H1 (cell line): ENCODE results near the gene NDC1. TPM values are rescaled to one million over a fixed set of nuclear protein-coding genes. Genes with fewer than 3 reads are reported as not detected.

Experiments used
- CTCF ChIA-PET: fragments of 300-600 bp; sonication (Branson Sonifier 250); formaldehyde crosslinking; loops from one replicate; lab custom pipeline; 2021; ENCODE audit not compliant: partially characterized antibody; lab: Charles Lee
- POLR2A ChIA-PET: fragments of 300-600 bp; sonication (Branson Sonifier 250); formaldehyde crosslinking; loops from one replicate; lab custom pipeline; 2021; ENCODE audit warnings: inconsistent platforms; ENCODE audit not compliant: partially characterized antibody; lab: Charles Lee
- DNase-seq, 2 experiments: peaks; one replicate each; pipeline versions ENCODE4 v3.0.0 to v3.0.0-alpha.2; 2010 to 2022; ENCODE audit warnings: low spot score in 2 of 2, low read depth in 1 of 2, mixed read lengths in 1 of 2
- FAIRE-seq: peaks from 2 replicates; lab custom pipeline; 2011; peaks lifted over from hg19 to GRCh38; lab: Jason Lieb, UNC
- H2AFZ ChIP-seq: 2 replicates; pipeline ENCODE4 v1.8.1; 2012; ENCODE audit warnings: low read length, inconsistent platforms
- H2AK5ac ChIP-seq: 2 replicates; pipeline ENCODE4 v1.6.1; 2013; ENCODE audit warnings: low read depth, low read length
- H2BK120ac ChIP-seq: replicated peaks from 2 replicates; pipeline ENCODE3; 2013; ENCODE audit warnings: low read depth, low read length, inconsistent platforms
- H2BK12ac ChIP-seq: 2 replicates; pipeline ENCODE4 v1.6.1; 2013; ENCODE audit warnings: low read depth, low read length
- H2BK15ac ChIP-seq: 2 replicates; pipeline ENCODE4 v1.6.1; 2013; ENCODE audit warnings: low read length
- H2BK20ac ChIP-seq: 2 replicates; pipeline ENCODE4 v1.6.1; 2013; ENCODE audit warnings: low read length
- H2BK5ac ChIP-seq: 2 replicates; pipeline ENCODE4 v1.6.1; 2013; ENCODE audit warnings: low read depth, low read length
- H3K14ac ChIP-seq: 2 replicates; pipeline ENCODE4 v1.6.1; 2013; ENCODE audit warnings: inconsistent platforms; ENCODE audit not compliant: insufficient read length
- H3K18ac ChIP-seq: 2 replicates; pipeline ENCODE4 v1.6.1; 2013; ENCODE audit warnings: low read length; ENCODE audit errors: extremely low read depth
- H3K23ac ChIP-seq: 2 replicates; pipeline ENCODE4 v1.6.1; 2013; ENCODE audit warnings: inconsistent platforms; ENCODE audit not compliant: insufficient read length
- H3K23me2 ChIP-seq: 2 replicates; pipeline ENCODE4 v1.6.1; 2013; ENCODE audit warnings: low read depth, low read length
- H3K27ac ChIP-seq: 2 replicates; pipeline ENCODE4 v1.6.1; 2011; ENCODE audit warnings: low read depth, low read length, inconsistent platforms
- H3K27me3 ChIP-seq, 4 experiments: replicated peaks in 1 of 4; 1 replicate in 1 of 4; 2 replicates in 3 of 4; pipeline versions ENCODE4 v1.6.1 to v1.8.1; 2011 to 2013; ENCODE audit warnings: low read length in 3 of 4, mild to moderate bottlenecking in 3 of 4, inconsistent platforms in 2 of 4, mixed read lengths in 2 of 4, moderate library complexity in 1 of 4; ENCODE audit not compliant: control insufficient read depth in 3 of 4, insufficient read depth in 3 of 4; ENCODE audit errors: extremely low read depth in 1 of 4
- H3K36me3 ChIP-seq, 4 experiments: 2 replicates each; pipeline versions ENCODE4 v1.6.1 to v1.8.1; 2011 to 2013; ENCODE audit warnings: mild to moderate bottlenecking in 4 of 4, low read length in 3 of 4, moderate library complexity in 2 of 4, control low read depth in 1 of 4, inconsistent platforms in 1 of 4; ENCODE audit not compliant: insufficient read depth in 4 of 4, control insufficient read depth in 2 of 4
- H3K4ac ChIP-seq: replicated peaks from 2 replicates; pipeline ENCODE3; 2013; ENCODE audit warnings: low read length, low read depth, mixed read lengths, inconsistent platforms; ENCODE audit not compliant: insufficient read length
- H3K4me1 ChIP-seq, 4 experiments: replicated peaks in 1 of 4; 1 replicate in 1 of 4; 2 replicates in 3 of 4; pipeline versions ENCODE4 v1.6.1 to v1.8.1; 2011 to 2013; ENCODE audit warnings: low read length in 3 of 4, inconsistent platforms in 2 of 4, mixed read lengths in 1 of 4; ENCODE audit not compliant: insufficient read depth in 4 of 4, control insufficient read depth in 3 of 4
- H3K4me2 ChIP-seq, 2 experiments: 2 replicates each; pipeline versions ENCODE4 v1.6.1 to v1.8.1; 2011 to 2013; ENCODE audit warnings: low read depth in 2 of 2, low read length in 2 of 2, control low read depth in 1 of 2, inconsistent platforms in 1 of 2, mild to moderate bottlenecking in 1 of 2; ENCODE audit not compliant: insufficient read depth in 1 of 2
- H3K4me3 ChIP-seq, 4 experiments: fragments of 200-600, 300-600 bp in 1 of 4; sonication (generic), shearing (Covaris generic), sonication (Bioruptor Twin) in 1 of 4; 2 replicates each; pipeline versions ENCODE4 v1.5.1 to v1.8.1; 2011 to 2016; ENCODE audit warnings: low read length in 4 of 4, low read depth in 3 of 4, control low read depth in 2 of 4, inconsistent platforms in 2 of 4, mild to moderate bottlenecking in 2 of 4, mixed read lengths in 1 of 4, moderate library complexity in 1 of 4; ENCODE audit not compliant: insufficient read depth in 2 of 4; ENCODE audit errors: extremely low read depth in 1 of 4
- H3K56ac ChIP-seq: replicated peaks from 2 replicates; pipeline ENCODE3; 2013; ENCODE audit warnings: low read depth, mild to moderate bottlenecking, mixed read lengths, low read length, inconsistent platforms; ENCODE audit not compliant: insufficient read length
- H3K79me1 ChIP-seq: 2 replicates; pipeline ENCODE4 v1.6.1; 2013; ENCODE audit warnings: low read depth, low read length, control low read depth
- H3K79me2 ChIP-seq, 2 experiments: 2 replicates each; pipeline versions ENCODE4 v1.6.1 to v1.8.1; 2012 to 2013; ENCODE audit warnings: low read length in 2 of 2, mild to moderate bottlenecking in 2 of 2, inconsistent platforms in 1 of 2; ENCODE audit not compliant: insufficient read depth in 2 of 2, control insufficient read depth in 1 of 2
- H3K9ac ChIP-seq, 4 experiments: replicated peaks in 1 of 4; 1 replicate in 1 of 4; 2 replicates in 3 of 4; pipeline versions ENCODE4 v1.6.1 to v1.8.1; 2011 to 2013; ENCODE audit warnings: low read depth in 3 of 4, low read length in 3 of 4, control low read depth in 2 of 4, mild to moderate bottlenecking in 2 of 4, moderate library complexity in 2 of 4, inconsistent platforms in 1 of 4; ENCODE audit errors: extremely low read depth in 1 of 4
- H3K9me3 ChIP-seq, 2 experiments: 2 replicates each; pipeline versions ENCODE4 v1.6.1 to v1.8.1; 2012 to 2013; ENCODE audit warnings: mild to moderate bottlenecking in 2 of 2, moderate library complexity in 2 of 2, control low read depth in 1 of 2, inconsistent platforms in 1 of 2, low read depth in 1 of 2, low read length in 1 of 2, mixed read lengths in 1 of 2; ENCODE audit not compliant: insufficient read depth in 2 of 2
- H4K20me1 ChIP-seq, 2 experiments: replicated peaks in 1 of 2; 2 replicates each; pipeline versions ENCODE3 to v1.8.1; 2011 to 2013; ENCODE audit warnings: inconsistent platforms in 2 of 2, low read length in 2 of 2, mild to moderate bottlenecking in 1 of 2; ENCODE audit not compliant: insufficient read depth in 2 of 2, control insufficient read depth in 1 of 2
- H4K5ac ChIP-seq: 2 replicates; pipeline ENCODE4 v1.6.1; 2013; ENCODE audit warnings: low read length, low read depth, mixed read lengths, inconsistent platforms; ENCODE audit not compliant: insufficient read length
- H4K8ac ChIP-seq: 2 replicates; pipeline ENCODE4 v1.8.0; 2013; ENCODE audit warnings: mild to moderate bottlenecking, moderate library complexity, low read length, inconsistent platforms; ENCODE audit not compliant: insufficient read depth; ENCODE audit errors: extremely low read depth
- H4K91ac ChIP-seq: replicated peaks from 2 replicates; pipeline ENCODE3; 2013; ENCODE audit warnings: low read length, mixed read lengths, inconsistent platforms; ENCODE audit not compliant: insufficient read length
- CBX5 ChIP-seq: fragments of 300-800, 300-1000 bp; sonication (generic); IDR thresholded peaks from 2 replicates; pipeline ENCODE4 v1.7.1; 2016; ENCODE audit warnings: antibody characterized with exemption, low read length, low read depth
- JUND ChIP-seq: IDR thresholded peaks from 2 replicates; pipeline ENCODE4 v1.6.1; 2011; ENCODE audit warnings: mild to moderate bottlenecking, improper control_type of control experiment, low read length
- MAFK ChIP-seq: IDR thresholded peaks from 2 replicates; pipeline ENCODE4 v1.6.1; 2012; ENCODE audit warnings: low read depth, mild to moderate bottlenecking, improper control_type of control experiment, low read length
- NANOG ChIP-seq: IDR thresholded peaks from 2 replicates; pipeline ENCODE4 v1.6.1; 2011; ENCODE audit warnings: low read length, low read depth, mild to moderate bottlenecking, inconsistent platforms; ENCODE audit not compliant: insufficient read depth, poor library complexity, severe bottlenecking
- PHF8 ChIP-seq: fragments of 200-600 bp; sonication (generic); conservative IDR thresholded peaks from 2 replicates; pipeline ENCODE4 v1.7.1; 2012; ENCODE audit warnings: low read depth, mild to moderate bottlenecking, inconsistent platforms, low read length, moderate library complexity
- RBBP5 ChIP-seq: IDR thresholded peaks from 2 replicates; pipeline ENCODE4 v1.7.1; 2012; ENCODE audit warnings: low read depth, mild to moderate bottlenecking, inconsistent platforms, low read length, moderate library complexity, borderline replicate concordance
- RXRA ChIP-seq: IDR thresholded peaks from 2 replicates; pipeline ENCODE4 v1.6.1; 2011; ENCODE audit warnings: low read depth, mild to moderate bottlenecking, low read length, moderate library complexity; ENCODE audit not compliant: insufficient read depth
- TAF7 ChIP-seq: optimal IDR thresholded peaks from 2 replicates; pipeline ENCODE3; 2011; ENCODE audit warnings: low read depth, mild to moderate bottlenecking, inconsistent platforms, low read length, moderate library complexity, borderline replicate concordance
- WGBS, 2 experiments: shearing (Covaris generic) in 1 of 2; methylation state at CpG; one replicate each; pipeline versions ENCODE4 v1.1.6 to v1.1.7; 2013 to 2015; ENCODE audit warnings: low lambda C conversion rate in 2 of 2, mixed read lengths in 2 of 2, inconsistent platforms in 1 of 2, low coverage in 1 of 2, missing lambda C conversion rate in 1 of 2; ENCODE audit not compliant: insufficient replicate concordance in 2 of 2, insufficient coverage in 1 of 2, insufficient read length in 1 of 2; ENCODE audit errors: extremely low coverage in 1 of 2, missing lambda C conversion rate in 1 of 2; 5-methylcytosine and 5-hydroxymethylcytosine counted together
- polyA plus RNA-seq, 7 experiments: library from polyadenylated mRNA; depleted of rRNA in 3 of 7; stranded (reverse) in 5 of 7; unstranded in 2 of 7; fragments of >200 nt in 5 of 7; fragments of 200-250 nt in 2 of 7; gene quantifications; 1 replicate in 5 of 7; 2 replicates in 1 of 7; 4 replicates in 1 of 7; pipeline versions ENCODE4 v1.2.1 to v1.2.3, GENCODE V29; 2011 to 2013; ENCODE audit warnings: missing spikeins in 2 of 7, mixed read lengths in 2 of 7
- total RNA-seq: library from RNA; stranded (reverse); fragmentation: NEBNext Ultra II Directional; extraction: Animal tissue kit (Norgen Biotek cat#: 25700); gene quantifications from 2 replicates; pipeline ENCODE4 v1.2.1, GENCODE V29; 2021

NDC1 gene
- total and polyA plus RNA-seq, 2 of the 8 experiments (the other 6 are each of a cell fraction or from before 2014, with no cell fraction given), result 62.9 to 66.1 TPM

GRCh38 chr1:53871221-53871620 lies 33.1 kb upstream of the NDC1 start:
- Histone ChIP-seq H3K14ac (no peak overlapping the region), H3K23me2 (no peaks in the 10 kb centered on the region), H3K9me3 (no peaks in the 10 kb centered on the region), H2BK20ac (no peak overlapping the region), H4K5ac (no peak overlapping the region), H3K79me2 (no peaks in the 10 kb centered on the region), H3K27ac (no peak overlapping the region), H3K4me2 (no peak overlapping the region), H3K27me3 (no peaks in the 10 kb centered on the region), H3K9ac (no peak overlapping the region), H2BK12ac (no peak overlapping the region), H2BK15ac (no peak overlapping the region), H3K4me3 (no peak overlapping the region), H2AFZ (no peak overlapping the region), H3K56ac (no peak overlapping the region), H3K18ac (no peak overlapping the region), H3K4ac (no peak overlapping the region), H3K79me1 (no peaks in the 10 kb centered on the region), H4K20me1 (peaks cover 0 to 2% of the 10 kb centered on the region in 2 experiments), H2BK5ac (no peak overlapping the region), H2BK120ac (no peak overlapping the region), H2AK5ac (no peak overlapping the region), H4K91ac (no peak overlapping the region), H4K8ac (no peak overlapping the region), H3K4me1 (no peaks in the 10 kb centered on the region), H3K36me3 (peaks cover 9 to 24% (median 12%) of the 10 kb centered on the region in 4 experiments)
- FAIRE-seq (no peak), DNase-seq (no peak)
- CTCF ChIA-PET, result interaction anchor here (0.6 to 10.4 kb wide), 8 partner anchors 7 to 88 kb away, joined by 3 to 84 read pairs (median 7); no protein-coding TSS in a partner anchor
- POLR2A ChIA-PET, result interaction anchor here (1.0 to 1.9 kb wide), 3 partner anchors 11 to 88 kb away, joined by 3 to 4 read pairs (median 4); no protein-coding TSS in a partner anchor
- 96% methylated on average over 4 of the region's 4 CpGs; no CpG with 5 or more reads in 1 of the 2 experiments for WGBS, 2 experiments
- TF ChIP-seq RBBP5 (no peak), MAFK (no peak), TAF7 (no peak), PHF8 (no peak), RXRA (no peak), NANOG (no peak), JUND (no peak), CBX5 (no peak)
- TF ChIP-seq, all 59 proteins: peak for 0
- no peak overlapping the region for H3K23ac ChIP-seq
